Esophagus mucosa (tissue), 1 donor: ENCODE measurements around the gene NRM. TPM values are rescaled to one million over a fixed set of nuclear protein-coding genes. Genes with fewer than 3 reads are reported as not detected.
"Not testable (repeated sequence)": the region's sequence is repeated elsewhere in the genome, so short reads cannot be mapped to it uniquely, and the experiment has no call there.

ENCODE experiments used
- ATAC-seq: fragments of 200-7000 bp; cut with Tn5 transposase; one replicate; pipeline ENCODE4 v1.9.1; 2020
- total RNA-seq: library from RNA; stranded (reverse); gene quantifications from one replicate; pipeline ENCODE4 v1.2.4, GENCODE V29; 2023
- donor health status: DM: yes; HTN: yes; CAD: no.

Gene NRM
- total RNA-seq, 1 donor from 2014 or later = 12.7 TPM

- ATAC-seq = no peak
These were observed 2.9 kb downstream of the NRM start for GRCh38 chr6:30687659-30688431.

DNA sequence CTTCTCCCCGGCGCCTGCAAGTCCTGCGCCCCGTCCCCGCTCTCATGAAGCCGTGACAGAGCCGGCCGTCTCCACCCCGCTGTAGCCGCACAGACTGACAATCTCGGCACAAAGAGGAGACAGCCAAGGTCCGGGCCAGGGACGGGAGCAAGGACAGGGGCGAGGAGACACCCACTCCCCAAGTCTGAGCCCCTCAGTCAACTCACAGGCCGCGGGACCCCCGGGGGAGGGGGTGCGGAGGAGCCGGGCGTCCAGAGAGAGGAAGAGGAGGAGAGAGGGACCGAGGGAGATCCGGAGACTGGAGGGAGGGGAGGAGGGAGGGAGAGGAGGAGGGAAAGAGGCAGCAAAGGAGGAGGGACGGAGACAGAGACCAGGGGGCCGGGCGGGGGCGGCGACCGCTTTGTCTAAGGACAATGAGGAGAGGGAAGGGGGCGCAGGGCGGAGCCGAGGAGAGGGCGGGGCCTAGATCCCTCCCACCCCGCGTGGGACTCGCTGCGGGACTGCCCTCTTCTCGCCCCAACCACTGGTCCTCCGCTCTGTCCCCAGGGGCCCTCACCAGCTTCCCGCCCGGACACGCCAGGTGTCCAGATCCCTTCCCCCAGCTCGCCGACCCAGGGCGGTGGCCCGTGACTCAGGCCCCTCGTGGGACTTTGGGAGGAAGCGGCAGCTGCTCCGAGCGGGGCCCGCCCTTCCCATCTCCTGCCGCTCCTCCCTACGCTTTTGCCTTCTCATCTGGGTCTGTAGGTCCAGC is 3.7 kb downstream of the NRM start:
- peak; percentile 82 for ATAC-seq

DNA sequence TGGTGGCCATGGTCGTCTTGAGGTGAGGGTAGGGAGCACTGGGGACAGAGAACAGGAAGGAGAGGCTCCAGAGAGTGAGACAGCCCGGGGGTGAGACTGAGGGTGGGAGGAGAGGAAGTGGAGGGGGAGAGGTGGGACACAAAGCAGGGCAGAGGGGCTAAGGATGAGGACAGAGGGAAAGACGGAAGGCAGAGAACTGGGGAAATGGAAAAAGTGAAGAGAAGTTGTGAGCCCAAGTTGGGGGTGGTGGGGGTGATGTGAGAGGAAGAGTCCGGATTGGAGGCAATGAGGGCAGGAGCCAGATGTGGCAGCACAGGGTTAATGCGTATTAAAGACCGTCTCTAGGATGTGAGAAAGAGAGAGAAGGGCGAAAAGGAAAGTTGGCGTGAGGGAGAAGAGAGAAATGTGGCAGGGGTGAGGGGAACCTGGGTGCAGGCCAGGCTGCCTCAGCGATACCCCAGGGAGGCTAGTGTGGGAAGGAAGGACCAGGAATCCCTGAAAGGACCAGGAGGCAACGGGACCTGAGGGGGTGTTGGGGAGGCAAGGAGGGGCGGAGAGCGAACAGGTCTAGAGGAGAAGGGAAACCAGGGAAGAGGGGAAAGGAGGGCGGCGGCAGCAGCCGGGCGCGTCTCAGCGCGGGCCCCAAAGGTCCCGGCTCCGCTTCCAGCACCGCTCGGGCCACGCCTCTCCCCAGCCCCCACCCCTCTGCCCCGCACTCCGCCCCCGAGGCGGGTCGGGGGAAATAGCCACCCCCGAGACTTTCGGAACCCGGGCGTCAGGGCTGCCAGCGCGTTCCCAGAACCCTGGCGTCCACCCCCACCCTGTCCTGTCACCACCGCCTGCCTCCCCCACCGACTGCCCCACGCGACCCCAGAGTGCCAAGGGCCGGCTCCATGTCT is 4.5 kb downstream of the NRM start, which contains the start of gene PPP1R18:
Gene PPP1R18, minus strand, starts transcription at position 637 of the 899 bp plus-strand sequence. Its CDS starts 627 bp downstream, at position 10.
- peak; percentile 49 for ATAC-seq

GRCh38 chr6:30685157-30686008 is 5.4 kb downstream of the NRM start:
- no peak for ATAC-seq

GRCh38 chr6:30684386-30685156 is 6.2 kb downstream of the NRM start:
- ATAC-seq = no peak

DNA sequence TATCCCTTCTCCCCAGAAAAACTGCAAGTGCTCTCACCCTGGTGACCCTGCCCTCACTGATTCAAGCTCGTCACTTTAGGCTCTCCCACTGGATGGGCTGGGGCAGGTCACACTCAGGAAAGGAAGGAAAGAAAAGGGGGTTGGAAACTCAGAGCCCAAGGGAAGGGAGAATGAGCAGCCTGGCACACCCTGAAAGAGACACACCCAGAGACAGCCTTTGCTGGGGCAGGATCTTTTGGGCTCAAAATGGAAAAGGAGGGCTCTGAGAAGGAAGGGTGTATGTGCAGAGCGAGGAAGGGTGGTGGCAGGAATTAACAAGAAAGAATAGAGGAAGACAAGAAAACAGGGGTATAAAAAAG is 6.8 kb downstream of the NRM start:
- ATAC-seq = no peak

DNA sequence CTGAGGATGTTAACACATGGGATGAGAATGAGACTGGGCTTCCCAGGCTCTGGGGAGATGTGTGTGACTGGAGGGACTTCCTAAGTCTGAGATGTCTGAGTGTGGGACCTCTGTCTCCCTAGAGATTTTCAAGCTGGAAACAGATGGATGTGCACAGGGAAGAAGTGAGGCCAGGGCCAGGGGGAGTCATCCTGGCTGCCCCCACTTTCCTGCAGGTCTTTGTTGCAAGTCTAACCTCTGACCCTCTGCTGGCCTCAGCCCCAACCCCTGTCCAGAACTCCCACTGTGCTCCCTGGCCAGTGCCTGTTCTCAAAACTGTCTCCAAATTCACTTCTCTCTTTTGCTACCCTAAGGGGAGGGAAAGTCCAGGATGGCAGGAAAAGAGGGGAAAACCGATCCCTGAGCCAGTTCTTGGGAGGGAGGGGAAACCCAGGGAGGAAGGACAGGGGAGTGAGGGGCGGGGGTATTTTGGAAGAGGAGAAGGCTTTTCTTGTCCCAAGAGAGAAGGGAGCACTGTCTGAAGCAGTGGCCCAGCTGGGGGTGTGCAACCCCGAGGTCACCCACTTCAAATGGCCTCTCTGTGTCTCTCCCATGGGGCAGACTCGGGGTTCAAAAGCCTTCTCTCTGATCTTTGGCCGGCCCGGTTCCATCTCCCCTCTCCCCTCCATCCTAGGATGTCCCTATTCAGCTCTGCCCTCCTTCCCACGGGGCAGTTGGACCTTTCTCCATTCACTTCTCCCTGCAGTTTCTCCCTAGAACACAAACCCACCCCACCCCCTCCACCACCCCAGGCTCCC is 7.4 kb downstream of the NRM start:
- ATAC-seq = no peak

DNA sequence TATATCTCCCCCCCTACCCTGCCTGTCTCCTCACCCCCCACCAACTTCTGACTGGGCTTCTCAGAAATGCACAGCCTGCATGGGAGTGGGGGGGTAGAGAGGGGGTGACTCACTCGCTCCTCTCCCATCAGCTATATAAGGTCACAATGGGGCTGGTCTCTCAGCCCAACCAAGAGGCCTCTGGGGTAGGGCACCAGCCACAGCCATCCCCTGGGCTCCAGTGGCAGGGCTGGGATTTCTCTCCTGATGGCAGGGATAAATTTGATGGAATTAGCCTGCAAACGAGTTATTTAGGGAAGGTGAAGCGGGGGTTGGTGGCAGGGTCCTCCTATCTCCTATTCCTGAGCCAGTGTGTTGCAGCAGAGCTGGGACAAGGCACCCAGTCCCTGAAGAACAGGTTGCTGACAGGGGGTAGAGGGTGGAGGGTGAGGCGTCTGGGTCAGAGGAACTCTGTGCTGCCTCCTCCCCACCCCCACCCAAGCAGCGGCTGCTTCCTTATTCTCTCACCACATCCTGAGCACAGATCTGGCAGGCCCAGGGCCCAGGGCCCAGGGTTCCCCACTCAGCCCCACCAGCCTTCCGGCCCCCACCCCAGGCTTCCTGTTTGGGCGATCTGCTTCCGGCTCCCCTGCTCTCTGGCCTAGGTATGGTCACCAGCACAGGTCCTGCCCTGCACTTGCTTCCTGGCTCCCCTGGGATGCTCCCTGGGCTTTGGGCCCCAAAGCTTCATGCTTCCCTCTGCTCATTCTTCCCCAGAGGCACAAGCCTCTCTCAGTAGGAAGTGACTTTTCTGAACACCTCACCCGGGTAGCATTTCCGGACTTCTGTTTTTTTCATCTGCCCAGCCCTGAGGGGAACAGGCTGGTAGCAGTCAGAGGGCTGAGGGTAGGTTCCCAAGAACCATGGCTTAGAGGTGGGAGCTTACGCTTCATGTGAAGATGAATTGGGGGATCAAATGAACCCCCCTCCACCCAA is 8.4 kb downstream of the NRM start:
- peak; percentile 29 for ATAC-seq

- no peak for ATAC-seq
These were observed 9.0 kb downstream of the NRM start for GRCh38 chr6:30681766-30682142.

- no peak for ATAC-seq
These were observed 10.8 kb downstream of the NRM start for GRCh38 chr6:30679765-30680535.

DNA sequence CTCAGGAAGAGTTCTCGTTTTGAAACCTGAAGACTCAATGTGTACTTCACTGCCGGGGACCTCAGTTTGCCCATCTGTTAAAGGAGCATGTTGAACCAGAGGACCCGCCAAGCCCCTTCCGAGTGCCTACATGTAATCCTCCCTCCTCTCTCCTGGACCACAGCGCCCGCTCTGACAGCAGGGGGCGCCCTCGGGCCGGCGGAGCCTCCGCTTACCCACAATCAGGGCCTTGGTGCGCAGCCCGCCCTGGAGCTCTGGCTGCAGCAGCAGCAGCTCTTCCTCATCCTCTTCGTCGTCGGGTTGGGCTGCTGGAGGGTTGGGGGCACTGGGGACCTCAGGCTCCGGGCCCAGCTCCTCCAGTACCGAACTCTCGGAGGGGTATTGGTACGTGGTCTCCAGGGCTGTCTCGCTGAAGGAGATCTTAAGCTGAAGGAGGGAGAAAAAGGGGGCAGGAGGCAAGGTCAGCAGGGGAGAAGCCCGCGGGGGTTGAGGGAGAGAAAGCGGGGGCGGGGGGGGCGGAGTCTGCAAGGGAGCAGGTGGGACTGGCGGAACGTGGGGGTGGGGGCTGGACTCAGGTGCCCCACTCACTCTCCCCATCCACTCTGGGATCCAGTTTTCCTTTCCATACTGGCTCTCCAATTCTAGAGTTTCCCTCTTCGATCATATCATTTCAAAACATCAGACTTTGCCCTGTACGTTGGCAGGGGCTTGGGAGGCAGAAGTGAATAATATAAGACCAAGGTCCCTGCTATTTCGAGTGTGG is 11.6 kb downstream of the NRM start:
- peak; percentile 76 for ATAC-seq

- no peak for ATAC-seq
These were observed 14.0 kb downstream of the NRM start for GRCh38 chr6:30676660-30677285.

DNA sequence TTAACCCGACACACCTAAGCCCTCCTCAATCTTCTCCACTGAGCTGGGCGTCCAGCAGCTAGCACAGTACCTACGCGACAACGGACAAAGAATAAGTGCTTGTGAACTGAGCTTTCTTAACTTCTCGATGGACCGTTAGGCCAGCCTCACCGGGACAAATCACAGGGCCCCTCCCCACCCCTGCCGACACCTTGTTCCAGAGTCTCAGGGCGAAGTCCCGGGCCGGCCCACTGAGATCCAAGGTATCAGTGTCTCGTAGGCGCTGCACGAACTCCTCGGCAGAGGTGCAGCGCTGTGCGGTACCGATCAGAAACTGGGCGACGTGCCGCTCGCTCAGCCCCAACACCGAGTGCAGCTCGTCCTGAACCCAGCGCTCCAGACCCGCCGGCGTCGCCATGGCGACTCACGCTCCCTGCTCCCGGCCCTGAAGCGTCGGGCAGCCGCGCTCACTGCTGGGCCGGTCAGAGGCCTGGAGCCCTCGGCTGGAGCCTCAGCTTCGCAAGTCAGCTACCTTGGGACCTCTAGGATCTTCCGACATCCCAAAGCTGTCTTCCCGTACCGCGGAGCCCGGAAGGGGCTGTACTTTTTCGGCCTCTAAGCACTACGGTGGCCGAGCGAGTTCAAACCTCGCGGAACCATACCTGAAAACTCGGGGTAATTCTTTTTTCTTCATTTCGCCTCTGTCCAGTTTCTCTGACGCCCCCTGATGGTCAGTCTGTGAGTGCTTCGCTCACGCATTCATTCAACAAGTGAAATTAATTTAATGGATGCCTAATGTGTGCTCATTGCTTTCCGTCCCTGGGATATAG is 18.1 kb downstream of the NRM start, which contains the start of gene DHX16:
Gene DHX16, minus strand, starts transcription at position 562 of the 809 bp plus-strand sequence. Its CDS starts 165 bp downstream, at position 397.
- ATAC-seq = peak; percentile 88

DNA sequence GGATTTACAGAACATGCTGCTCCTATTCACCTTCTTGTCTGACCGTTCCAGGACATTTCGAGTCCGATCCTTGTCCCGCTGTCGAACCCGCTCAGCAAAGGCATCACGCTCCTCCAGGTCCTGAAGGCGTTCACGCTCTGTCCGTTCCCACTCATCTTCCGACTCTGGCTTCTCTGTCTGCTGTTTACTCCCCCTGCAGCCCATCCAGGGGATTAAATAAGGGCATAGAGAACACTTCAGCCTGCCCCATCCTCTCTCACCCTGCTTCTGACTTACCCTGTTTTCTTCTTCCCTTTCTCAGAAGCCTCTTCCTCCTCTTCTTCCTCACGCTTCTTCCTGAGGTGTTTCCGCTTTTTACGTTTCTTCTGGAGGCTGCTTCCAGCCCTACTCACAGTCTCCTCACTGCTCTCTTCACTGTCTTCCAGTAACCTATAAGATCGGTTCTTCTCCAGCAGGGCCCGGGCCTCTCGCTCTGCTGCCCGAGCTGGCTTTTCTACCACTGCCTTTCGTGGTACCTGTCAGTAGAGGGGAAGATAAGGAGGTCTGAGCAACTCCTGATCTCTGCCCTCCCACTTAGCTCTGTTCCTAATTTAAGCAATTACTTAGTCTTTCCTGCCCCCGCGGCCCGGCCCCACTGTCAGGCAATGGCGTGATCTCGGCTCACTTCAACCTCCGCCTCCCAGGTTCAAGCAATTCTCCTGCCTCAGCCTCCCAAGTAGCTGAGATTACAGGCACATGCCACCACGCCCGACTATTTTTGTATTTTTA is 19.8 kb downstream of the NRM start:
- ATAC-seq = no peak

DNA sequence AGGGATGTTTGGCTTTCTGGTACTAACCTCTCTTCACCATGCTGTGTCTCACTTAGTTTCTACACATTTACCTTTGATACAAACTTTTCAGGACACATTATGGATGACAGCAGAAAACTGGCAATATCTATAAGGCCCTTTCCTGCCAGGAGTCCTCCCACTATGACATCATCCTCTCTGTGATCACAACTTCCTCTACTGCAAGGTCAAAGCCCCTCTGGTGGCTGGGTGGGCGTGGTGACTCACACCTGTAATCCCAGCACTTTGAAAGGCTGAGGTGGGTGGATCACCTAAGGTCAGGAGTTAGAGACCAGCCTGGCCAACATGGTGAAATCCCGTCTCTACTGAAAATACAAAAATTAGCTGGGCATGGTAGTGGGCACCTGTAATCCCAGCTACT is 24.5 kb downstream of the NRM start:
- not testable (repeated sequence) for ATAC-seq
